Activated B cell treated with CpG ODN at 0.5 μM for 24 hours (primary cell): ENCODE data around the gene APCDD1. TPM values are rescaled to one million over a fixed set of nuclear protein-coding genes. Genes with fewer than 3 reads are reported as not detected.

ENCODE experiments used
- ATAC-seq: fragments of 200-7000 bp; cut with Tn5 transposase; one replicate; pipeline ENCODE4 v1.10.0; 2021; ENCODE audit warnings: low read depth, mild to moderate bottlenecking, moderate library complexity
- CTCF ChIA-PET: fragments of 350-600 bp; sonication (Branson Sonifier 250); formaldehyde crosslinking; loops from one replicate; lab custom pipeline; 2021; ENCODE audit warnings: antibody characterized with exemption; lab: Charles Lee
- POLR2A ChIA-PET: fragments of 350-600 bp; sonication (Branson Sonifier 250); formaldehyde crosslinking; loops from one replicate; lab custom pipeline; 2021; ENCODE audit warnings: antibody characterized with exemption; lab: Charles Lee
- DNase-seq: peaks from one replicate; pipeline ENCODE4 v3.0.0; 2022
- H3K27ac Mint-ChIP-seq: one replicate; pipeline ENCODE4 v1.8.0; 2020; ENCODE audit warnings: mixed read lengths
- H3K27me3 Mint-ChIP-seq: one replicate; pipeline ENCODE4 v1.8.0; 2021; ENCODE audit warnings: mixed read lengths
- H3K36me3 Mint-ChIP-seq: one replicate; pipeline ENCODE4 v1.8.0; 2021; ENCODE audit warnings: low read depth, mixed read lengths
- H3K4me1 Mint-ChIP-seq: one replicate; pipeline ENCODE4 v1.8.0; 2021; ENCODE audit warnings: mixed read lengths
- H3K4me3 Mint-ChIP-seq: one replicate; pipeline ENCODE4 v1.8.0; 2020; ENCODE audit warnings: mild to moderate bottlenecking, mixed read lengths
- H3K9me3 Mint-ChIP-seq: one replicate; pipeline ENCODE4 v1.8.0; 2020; ENCODE audit warnings: mixed read lengths
- intact Hi-C: fragments of 100-400 bp; cut with micrococcal nuclease; formaldehyde crosslinking; loops from one replicate; pipeline ENCODE4 v1.15.1; 2024
- total RNA-seq: library from RNA; stranded (reverse); gene quantifications from 2 replicates; pipeline ENCODE4 v1.2.3, GENCODE V29; 2022
- TF ChIP-seq, protein P1 (sequence below): fragments of 200-600 bp; IDR thresholded peaks from one replicate; pipeline ENCODE4 v1.8.0; 2022; ENCODE audit warnings: antibody characterized with exemption, mild to moderate bottlenecking

The APCDD1 gene
- total RNA-seq, 1 donor from 2014 or later = 0.38 TPM

- peaks cover 16% of the 10 kb centered on the region for H3K27me3 Mint-ChIP-seq
- no peak for DNase-seq
- ChIA-PET POLR2A (no interaction called here), CTCF (no interaction called here)
- no peak overlapping the region for H3K4me3 Mint-ChIP-seq
- no peak for ATAC-seq
- TF ChIP-seq, protein P1, sequence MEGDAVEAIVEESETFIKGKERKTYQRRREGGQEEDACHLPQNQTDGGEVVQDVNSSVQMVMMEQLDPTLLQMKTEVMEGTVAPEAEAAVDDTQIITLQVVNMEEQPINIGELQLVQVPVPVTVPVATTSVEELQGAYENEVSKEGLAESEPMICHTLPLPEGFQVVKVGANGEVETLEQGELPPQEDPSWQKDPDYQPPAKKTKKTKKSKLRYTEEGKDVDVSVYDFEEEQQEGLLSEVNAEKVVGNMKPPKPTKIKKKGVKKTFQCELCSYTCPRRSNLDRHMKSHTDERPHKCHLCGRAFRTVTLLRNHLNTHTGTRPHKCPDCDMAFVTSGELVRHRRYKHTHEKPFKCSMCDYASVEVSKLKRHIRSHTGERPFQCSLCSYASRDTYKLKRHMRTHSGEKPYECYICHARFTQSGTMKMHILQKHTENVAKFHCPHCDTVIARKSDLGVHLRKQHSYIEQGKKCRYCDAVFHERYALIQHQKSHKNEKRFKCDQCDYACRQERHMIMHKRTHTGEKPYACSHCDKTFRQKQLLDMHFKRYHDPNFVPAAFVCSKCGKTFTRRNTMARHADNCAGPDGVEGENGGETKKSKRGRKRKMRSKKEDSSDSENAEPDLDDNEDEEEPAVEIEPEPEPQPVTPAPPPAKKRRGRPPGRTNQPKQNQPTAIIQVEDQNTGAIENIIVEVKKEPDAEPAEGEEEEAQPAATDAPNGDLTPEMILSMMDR = no peak
- peaks cover 4% of the 10 kb centered on the region for H3K36me3 Mint-ChIP-seq
- intact Hi-C loops = no loop called here
- H3K27ac Mint-ChIP-seq = no peak overlapping the region
- H3K9me3 Mint-ChIP-seq = peaks cover 12% of the 10 kb centered on the region
- H3K4me1 Mint-ChIP-seq = no peaks in the 10 kb centered on the region
These were observed 56.8 kb downstream of the APCDD1 start for GRCh38 chr18:10511236-10511635.

GRCh38 chr18:10514082-10514481, 59.6 kb downstream of the APCDD1 start:
- no peaks in the 10 kb centered on the region for H3K4me1 Mint-ChIP-seq
- peaks cover 24% of the 10 kb centered on the region for H3K27me3 Mint-ChIP-seq
- intact Hi-C loops = no loop called here
- H3K4me3 Mint-ChIP-seq = no peak overlapping the region
- H3K27ac Mint-ChIP-seq = no peak overlapping the region
- ATAC-seq = no peak
- no peaks in the 10 kb centered on the region for H3K36me3 Mint-ChIP-seq
- ChIA-PET CTCF (no interaction called here), POLR2A (no interaction called here)
- TF ChIP-seq, protein P1 = no peak
- no peak for DNase-seq
- peaks cover 3% of the 10 kb centered on the region for H3K9me3 Mint-ChIP-seq

- Mint-ChIP-seq H3K4me1 (no peaks in the 10 kb centered on the region), H3K27ac (no peak overlapping the region), H3K9me3 (peaks cover 3% of the 10 kb centered on the region), H3K36me3 (no peaks in the 10 kb centered on the region), H3K27me3 (peaks cover 24% of the 10 kb centered on the region), H3K4me3 (no peak overlapping the region)
- POLR2A ChIA-PET = no interaction called here
- intact Hi-C loops = no loop called here
- CTCF ChIA-PET = no interaction called here
- TF ChIP-seq, protein P1 = no peak
- DNase-seq (no peak), ATAC-seq (no peak)
These were observed 60.2 kb downstream of the APCDD1 start for GRCh38 chr18:10514601-10515000.

DNA sequence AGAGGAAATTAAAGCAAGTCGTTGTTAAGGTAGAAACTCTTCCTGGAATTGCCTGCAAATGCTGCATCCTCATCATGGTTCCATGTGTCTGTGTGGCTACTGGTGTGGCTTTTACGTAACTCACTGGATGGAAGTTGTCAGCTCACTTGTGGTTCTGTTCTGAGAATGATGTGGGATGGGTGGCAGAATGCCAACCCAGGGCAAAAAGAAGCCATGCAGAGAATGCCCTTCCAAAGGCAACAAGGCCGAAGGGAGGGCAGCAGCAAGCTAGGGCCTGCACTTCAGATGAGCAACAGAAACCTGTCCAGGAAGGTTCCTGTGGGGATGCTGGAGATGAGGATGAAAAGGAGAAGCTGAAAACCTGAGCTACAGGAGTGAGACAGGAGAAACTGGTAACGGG, 61.0 kb downstream of the APCDD1 start:
- Mint-ChIP-seq H3K27me3 (peaks cover 24% of the 10 kb centered on the region), H3K36me3 (no peaks in the 10 kb centered on the region), H3K27ac (no peak overlapping the region), H3K4me1 (peaks cover 4% of the 10 kb centered on the region), H3K9me3 (peaks cover 3% of the 10 kb centered on the region), H3K4me3 (no peak overlapping the region)
- DNase-seq = no peak
- no peak for ATAC-seq
- CTCF ChIA-PET = no interaction called here
- intact Hi-C loops = no loop called here
- POLR2A ChIA-PET = no interaction called here
- TF ChIP-seq, protein P1 = no peak

- no peak overlapping the region for H3K27ac Mint-ChIP-seq
- ChIA-PET CTCF (no interaction called here), POLR2A (no interaction called here)
These were observed 61.6 kb downstream of the APCDD1 start for GRCh38 chr18:10516078-10516477.

More at GRCh38 chr18:10516078-10516477, 61.6 kb downstream of the APCDD1 start:
- DNase-seq (no peak), ATAC-seq (no peak)
- intact Hi-C loops = no loop called here
- H3K4me1 Mint-ChIP-seq = peaks cover 4% of the 10 kb centered on the region
- TF ChIP-seq, protein P1 = no peak
- no peak overlapping the region for H3K4me3 Mint-ChIP-seq
- peaks cover 3% of the 10 kb centered on the region for H3K9me3 Mint-ChIP-seq
- peaks cover 24% of the 10 kb centered on the region for H3K27me3 Mint-ChIP-seq
- no peaks in the 10 kb centered on the region for H3K36me3 Mint-ChIP-seq
